ENCODE data around the gene KY.

DNA sequence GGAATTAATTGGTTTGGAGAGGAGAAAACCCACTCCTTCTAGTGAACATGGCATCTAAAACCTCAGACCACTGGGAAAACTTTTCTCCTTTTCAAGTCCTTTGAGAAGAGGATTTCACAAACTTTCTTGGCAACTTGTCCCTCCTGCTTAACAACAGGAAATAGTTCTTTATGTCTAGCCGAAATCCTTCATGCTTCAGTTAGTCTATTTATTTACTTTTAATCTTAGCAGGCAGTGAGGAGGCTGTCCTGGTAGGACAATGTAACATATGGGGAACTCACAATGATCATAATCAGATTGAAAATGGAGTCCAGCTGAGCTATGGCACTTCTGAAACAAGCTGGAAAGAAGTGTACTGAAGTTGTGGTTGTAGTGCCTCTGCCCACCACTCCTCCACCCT lies 50.6 kb downstream of the KY start:
- TF ChIP-seq ZNF589 (CRISPR knock-in tag; IDR thresholded peaks at IDR 0.05; ENCODE audit: low read depth) (no peak), KLF10 (CRISPR knock-in tag; IDR thresholded peaks at IDR 0.05) (no peak), MAFF (IDR thresholded peaks at IDR 0.05; ENCODE audit: low read length) (no peak), NR2C1 (IDR thresholded peaks at IDR 0.05) (no peak), NR2C1 (tag; IDR thresholded peaks at IDR 0.05) (no peak), EP300 (IDR thresholded peaks at IDR 0.05; ENCODE audit: low read length) (no peak), E2F4 (CRISPR knock-in tag; IDR thresholded peaks at IDR 0.05; ENCODE audit: low read depth) (no peak), SPI1 (IDR thresholded peaks at IDR 0.05; ENCODE audit: borderline replicate concordance, low read depth, low read length) (no peak), ZNF586 (CRISPR knock-in tag; conservative IDR thresholded peaks at IDR 0.05) (no peak), RNF2 (IDR thresholded peaks at IDR 0.05) (no peak), POLR2A (conservative IDR thresholded peaks at IDR 0.05) (no peak)
- TF ChIP-seq, protein P1, sequence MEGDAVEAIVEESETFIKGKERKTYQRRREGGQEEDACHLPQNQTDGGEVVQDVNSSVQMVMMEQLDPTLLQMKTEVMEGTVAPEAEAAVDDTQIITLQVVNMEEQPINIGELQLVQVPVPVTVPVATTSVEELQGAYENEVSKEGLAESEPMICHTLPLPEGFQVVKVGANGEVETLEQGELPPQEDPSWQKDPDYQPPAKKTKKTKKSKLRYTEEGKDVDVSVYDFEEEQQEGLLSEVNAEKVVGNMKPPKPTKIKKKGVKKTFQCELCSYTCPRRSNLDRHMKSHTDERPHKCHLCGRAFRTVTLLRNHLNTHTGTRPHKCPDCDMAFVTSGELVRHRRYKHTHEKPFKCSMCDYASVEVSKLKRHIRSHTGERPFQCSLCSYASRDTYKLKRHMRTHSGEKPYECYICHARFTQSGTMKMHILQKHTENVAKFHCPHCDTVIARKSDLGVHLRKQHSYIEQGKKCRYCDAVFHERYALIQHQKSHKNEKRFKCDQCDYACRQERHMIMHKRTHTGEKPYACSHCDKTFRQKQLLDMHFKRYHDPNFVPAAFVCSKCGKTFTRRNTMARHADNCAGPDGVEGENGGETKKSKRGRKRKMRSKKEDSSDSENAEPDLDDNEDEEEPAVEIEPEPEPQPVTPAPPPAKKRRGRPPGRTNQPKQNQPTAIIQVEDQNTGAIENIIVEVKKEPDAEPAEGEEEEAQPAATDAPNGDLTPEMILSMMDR (IDR thresholded peaks at IDR 0.05 in 2 of 3, conservative IDR thresholded peaks at IDR 0.05 in 1 of 3; ENCODE audit: insufficient read depth in 2 of 3, low read depth in 1 of 3, low read length in 3 of 3): no peak
- TF ChIP-seq, protein P2, sequence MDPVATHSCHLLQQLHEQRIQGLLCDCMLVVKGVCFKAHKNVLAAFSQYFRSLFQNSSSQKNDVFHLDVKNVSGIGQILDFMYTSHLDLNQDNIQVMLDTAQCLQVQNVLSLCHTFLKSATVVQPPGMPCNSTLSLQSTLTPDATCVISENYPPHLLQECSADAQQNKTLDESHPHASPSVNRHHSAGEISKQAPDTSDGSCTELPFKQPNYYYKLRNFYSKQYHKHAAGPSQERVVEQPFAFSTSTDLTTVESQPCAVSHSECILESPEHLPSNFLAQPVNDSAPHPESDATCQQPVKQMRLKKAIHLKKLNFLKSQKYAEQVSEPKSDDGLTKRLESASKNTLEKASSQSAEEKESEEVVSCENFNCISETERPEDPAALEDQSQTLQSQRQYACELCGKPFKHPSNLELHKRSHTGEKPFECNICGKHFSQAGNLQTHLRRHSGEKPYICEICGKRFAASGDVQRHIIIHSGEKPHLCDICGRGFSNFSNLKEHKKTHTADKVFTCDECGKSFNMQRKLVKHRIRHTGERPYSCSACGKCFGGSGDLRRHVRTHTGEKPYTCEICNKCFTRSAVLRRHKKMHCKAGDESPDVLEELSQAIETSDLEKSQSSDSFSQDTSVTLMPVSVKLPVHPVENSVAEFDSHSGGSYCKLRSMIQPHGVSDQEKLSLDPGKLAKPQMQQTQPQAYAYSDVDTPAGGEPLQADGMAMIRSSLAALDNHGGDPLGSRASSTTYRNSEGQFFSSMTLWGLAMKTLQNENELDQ (CRISPR knock-in tag; IDR thresholded peaks at IDR 0.05; ENCODE audit: borderline replicate concordance): no peak

Data from K562 (cell line).